ENCODE measurements around the gene LAMC3. TPM values are rescaled to one million over a fixed set of nuclear protein-coding genes. Genes with fewer than 3 reads are reported as not detected.
"Not testable (repeated sequence)": the region's sequence is repeated elsewhere in the genome, so short reads cannot be mapped to it uniquely, and the experiment has no call there.

LAMC3 gene
- total RNA-seq, 1 donor from 2014 or later, result not detected

- H3K27me3 Mint-ChIP-seq (ENCODE audit: low read depth), result peaks cover 2% of the 10 kb centered on the region
- no peak overlapping the region for H3K27ac Mint-ChIP-seq
- DNase-seq (ENCODE audit: low spot score), result peak; percentile 31
- no peaks in the 10 kb centered on the region for H3K4me1 Mint-ChIP-seq (ENCODE audit: low read depth)
- no peaks in the 10 kb centered on the region for H3K9me3 Mint-ChIP-seq
- intact Hi-C loops (cut with micrococcal nuclease), result no loop called here
- no peak overlapping the region for H3K4me3 Mint-ChIP-seq (ENCODE audit: low read depth)
- no peaks in the 10 kb centered on the region for H3K36me3 Mint-ChIP-seq (ENCODE audit: low read depth)
Observed at GRCh38 chr9:130997925-130998596, 10.9 kb upstream of the LAMC3 start.

- intact Hi-C loops (cut with micrococcal nuclease), result no loop called here
- H3K4me1 Mint-ChIP-seq (ENCODE audit: low read depth), result no peaks in the 10 kb centered on the region
- no peaks in the 10 kb centered on the region for H3K9me3 Mint-ChIP-seq
- H3K4me3 Mint-ChIP-seq (ENCODE audit: low read depth), result no peak overlapping the region
- DNase-seq (ENCODE audit: low spot score), result no peak
- H3K36me3 Mint-ChIP-seq (ENCODE audit: low read depth), result no peaks in the 10 kb centered on the region
- H3K27ac Mint-ChIP-seq, result no peak overlapping the region
- H3K27me3 Mint-ChIP-seq (ENCODE audit: low read depth), result peaks cover 2% of the 10 kb centered on the region
Observed at GRCh38 chr9:130998597-130999244, 10.3 kb upstream of the LAMC3 start.

GRCh38 chr9:130999245-130999623 is 9.7 kb upstream of the LAMC3 start:
- H3K9me3 Mint-ChIP-seq, result no peaks in the 10 kb centered on the region

GRCh38 chr9:131000526-131000925 is 8.4 kb upstream of the LAMC3 start:
- H3K27ac Mint-ChIP-seq; DNase-seq (ENCODE audit: low spot score); H3K4me1 Mint-ChIP-seq (ENCODE audit: low read depth); intact Hi-C loops (cut with micrococcal nuclease); H3K36me3 Mint-ChIP-seq (ENCODE audit: low read depth); H3K4me3 Mint-ChIP-seq (ENCODE audit: low read depth); H3K9me3 Mint-ChIP-seq; H3K27me3 Mint-ChIP-seq (ENCODE audit: low read depth): not testable (repeated sequence)

More at GRCh38 chr9:130999245-130999623, 9.7 kb upstream of the LAMC3 start:
- DNase-seq (ENCODE audit: low spot score), result no peak
- H3K27me3 Mint-ChIP-seq (ENCODE audit: low read depth), result peaks cover 2% of the 10 kb centered on the region
- H3K4me1 Mint-ChIP-seq (ENCODE audit: low read depth), result no peaks in the 10 kb centered on the region
- H3K36me3 Mint-ChIP-seq (ENCODE audit: low read depth), result no peaks in the 10 kb centered on the region
- intact Hi-C loops (cut with micrococcal nuclease), result no loop called here
- H3K27ac Mint-ChIP-seq, result no peak overlapping the region
- H3K4me3 Mint-ChIP-seq (ENCODE audit: low read depth), result no peak overlapping the region

GRCh38 chr9:131001021-131001420 is 8.0 kb upstream of the LAMC3 start:
- DNase-seq (ENCODE audit: low spot score), result no peak
- Mint-ChIP-seq H3K4me1 (ENCODE audit: low read depth) (no peaks in the 10 kb centered on the region), H3K4me3 (ENCODE audit: low read depth) (no peak overlapping the region), H3K27me3 (ENCODE audit: low read depth) (peaks cover 2% of the 10 kb centered on the region), H3K9me3 (no peaks in the 10 kb centered on the region), H3K27ac (no peak overlapping the region), H3K36me3 (ENCODE audit: low read depth) (no peaks in the 10 kb centered on the region)
- intact Hi-C loops (cut with micrococcal nuclease), result no loop called here

- Mint-ChIP-seq H3K9me3 (no peaks in the 10 kb centered on the region), H3K4me3 (ENCODE audit: low read depth) (no peak overlapping the region), H3K27ac (no peak overlapping the region), H3K36me3 (ENCODE audit: low read depth) (no peaks in the 10 kb centered on the region), H3K4me1 (ENCODE audit: low read depth) (no peaks in the 10 kb centered on the region), H3K27me3 (ENCODE audit: low read depth) (peaks cover 7% of the 10 kb centered on the region)
- intact Hi-C loops (cut with micrococcal nuclease), result no loop called here
- DNase-seq (ENCODE audit: low spot score), result no peak
Observed at GRCh38 chr9:131001990-131002389, 7.0 kb upstream of the LAMC3 start.

- no peak for DNase-seq (ENCODE audit: low spot score)
- Mint-ChIP-seq H3K36me3 (ENCODE audit: low read depth) (no peaks in the 10 kb centered on the region), H3K9me3 (no peaks in the 10 kb centered on the region), H3K27ac (no peak overlapping the region), H3K4me3 (ENCODE audit: low read depth) (no peak overlapping the region), H3K27me3 (ENCODE audit: low read depth) (peaks cover 31% of the 10 kb centered on the region), H3K4me1 (ENCODE audit: low read depth) (no peaks in the 10 kb centered on the region)
- intact Hi-C loops (cut with micrococcal nuclease), result no loop called here
Observed at GRCh38 chr9:131006601-131007000, 2.4 kb upstream of the LAMC3 start.

GRCh38 chr9:131008086-131008485 is 888 bp upstream of the LAMC3 start:
- H3K27me3 Mint-ChIP-seq (ENCODE audit: low read depth), result peaks cover 31% of the 10 kb centered on the region

GRCh38 chr9:131008563-131008908 is 438 bp upstream of the LAMC3 start:
- H3K4me3 Mint-ChIP-seq (ENCODE audit: low read depth), result no peak overlapping the region
- no peaks in the 10 kb centered on the region for H3K36me3 Mint-ChIP-seq (ENCODE audit: low read depth)
- no peak for DNase-seq (ENCODE audit: low spot score)
- no peaks in the 10 kb centered on the region for H3K4me1 Mint-ChIP-seq (ENCODE audit: low read depth)
- H3K9me3 Mint-ChIP-seq, result no peaks in the 10 kb centered on the region
- peaks cover 31% of the 10 kb centered on the region for H3K27me3 Mint-ChIP-seq (ENCODE audit: low read depth)
- no peak overlapping the region for H3K27ac Mint-ChIP-seq
- intact Hi-C loops (cut with micrococcal nuclease), result no loop called here

More at GRCh38 chr9:131008086-131008485, 888 bp upstream of the LAMC3 start:
- no peaks in the 10 kb centered on the region for H3K9me3 Mint-ChIP-seq
- intact Hi-C loops (cut with micrococcal nuclease), result no loop called here
- H3K4me3 Mint-ChIP-seq (ENCODE audit: low read depth), result no peak overlapping the region
- H3K4me1 Mint-ChIP-seq (ENCODE audit: low read depth), result no peaks in the 10 kb centered on the region
- no peak overlapping the region for H3K27ac Mint-ChIP-seq
- H3K36me3 Mint-ChIP-seq (ENCODE audit: low read depth), result no peaks in the 10 kb centered on the region
- no peak for DNase-seq (ENCODE audit: low spot score)

GRCh38 chr9:131010482-131011273 is 1.7 kb downstream of the LAMC3 start:
- no peaks in the 10 kb centered on the region for H3K36me3 Mint-ChIP-seq (ENCODE audit: low read depth)

GRCh38 chr9:131011274-131012022 is 2.5 kb downstream of the LAMC3 start:
- no peak overlapping the region for H3K4me3 Mint-ChIP-seq (ENCODE audit: low read depth)
- no peaks in the 10 kb centered on the region for H3K36me3 Mint-ChIP-seq (ENCODE audit: low read depth)
- DNase-seq (ENCODE audit: low spot score), result no peak
- H3K27ac Mint-ChIP-seq, result no peak overlapping the region
- H3K27me3 Mint-ChIP-seq (ENCODE audit: low read depth), result peaks cover 32% of the 10 kb centered on the region
- no peaks in the 10 kb centered on the region for H3K9me3 Mint-ChIP-seq
- no peaks in the 10 kb centered on the region for H3K4me1 Mint-ChIP-seq (ENCODE audit: low read depth)
- intact Hi-C loops (cut with micrococcal nuclease), result no loop called here

More at GRCh38 chr9:131010482-131011273, 1.7 kb downstream of the LAMC3 start:
- DNase-seq (ENCODE audit: low spot score), result no peak
- Mint-ChIP-seq H3K4me3 (ENCODE audit: low read depth) (no peak overlapping the region), H3K27ac (no peak overlapping the region), H3K27me3 (ENCODE audit: low read depth) (peaks cover 32% of the 10 kb centered on the region), H3K9me3 (no peaks in the 10 kb centered on the region), H3K4me1 (ENCODE audit: low read depth) (no peaks in the 10 kb centered on the region)
- intact Hi-C loops (cut with micrococcal nuclease), result no loop called here

GRCh38 chr9:131012023-131012334 is 3.0 kb downstream of the LAMC3 start:
- Mint-ChIP-seq H3K4me1 (ENCODE audit: low read depth) (no peaks in the 10 kb centered on the region), H3K27me3 (ENCODE audit: low read depth) (peaks cover 27% of the 10 kb centered on the region), H3K27ac (no peak overlapping the region), H3K36me3 (ENCODE audit: low read depth) (no peaks in the 10 kb centered on the region), H3K4me3 (ENCODE audit: low read depth) (no peak overlapping the region), H3K9me3 (no peaks in the 10 kb centered on the region)
- intact Hi-C loops (cut with micrococcal nuclease), result no loop called here
- DNase-seq (ENCODE audit: low spot score), result no peak

Data from activated T-helper 2 cell treated with anti-CD3 and anti-CD28 coated beads, Interferon-gamma antibody, Interleukin-2, Interleukin-4, amounts not matched to agents 10 μg/mL and 5 μg/mL and 100 μg/mL, durations not matched to agents 14 hours and 24 hours and 36 hours (primary cell).